ENCODE results near the gene MRPL22.
"Not testable (repeated sequence)": the region's sequence is repeated elsewhere in the genome, so short reads cannot be mapped to it uniquely, and the experiment has no call there.

Gene MRPL22

GRCh38 chr5:154940772-154941620, at the start of gene MRPL22:
TSS of gene MRPL22 (plus strand) at chr5:154941073. CDS start at chr5:154941111, 38 bp downstream.
- DNase-seq = peak; percentile 95

DNA sequence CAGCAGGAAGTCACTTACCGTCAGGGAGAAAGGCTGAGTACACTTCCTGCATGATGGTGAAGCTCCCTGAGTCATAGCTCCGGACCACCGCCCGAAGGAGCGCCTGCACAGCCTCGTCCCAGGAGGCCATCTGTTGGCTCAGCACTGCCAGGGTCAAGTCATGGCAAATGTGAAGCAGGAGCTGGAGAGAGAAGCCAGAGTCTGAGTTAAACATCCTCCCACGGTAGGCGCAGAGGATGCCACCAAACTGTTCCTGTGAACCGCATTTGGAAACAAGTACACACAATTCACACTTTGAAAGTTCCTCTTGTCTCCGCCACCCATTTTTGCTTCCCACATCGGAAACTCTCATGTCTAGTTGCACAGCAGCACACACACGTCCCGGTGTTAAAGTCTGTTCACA, 48.5 kb upstream of the MRPL22 start:
- no peak for DNase-seq

DNA sequence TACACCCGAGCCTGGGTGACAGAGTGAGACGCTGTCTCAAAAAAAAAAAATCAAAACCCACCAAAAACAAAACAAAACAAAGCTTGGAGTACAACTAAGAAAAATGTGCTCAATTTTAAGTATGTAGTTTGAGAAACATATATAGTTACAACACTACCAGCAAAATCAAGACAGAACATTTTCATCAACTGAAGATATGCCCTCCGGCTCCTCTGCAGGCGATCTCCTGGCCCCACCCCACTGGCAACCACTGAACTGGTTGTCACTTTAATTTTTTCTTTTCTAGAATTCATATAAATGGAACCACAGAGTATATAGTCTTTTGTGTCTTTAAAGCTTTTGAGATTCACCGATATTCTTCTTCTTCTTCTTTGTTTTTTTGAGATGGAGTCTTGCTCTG, 47.5 kb upstream of the MRPL22 start:
- DNase-seq = no peak

- no peak for DNase-seq
Observed at GRCh38 chr5:154895606-154896561, 45.0 kb upstream of the MRPL22 start.

GRCh38 chr5:154896562-154897165, 44.2 kb upstream of the MRPL22 start:
- DNase-seq = no peak

DNA sequence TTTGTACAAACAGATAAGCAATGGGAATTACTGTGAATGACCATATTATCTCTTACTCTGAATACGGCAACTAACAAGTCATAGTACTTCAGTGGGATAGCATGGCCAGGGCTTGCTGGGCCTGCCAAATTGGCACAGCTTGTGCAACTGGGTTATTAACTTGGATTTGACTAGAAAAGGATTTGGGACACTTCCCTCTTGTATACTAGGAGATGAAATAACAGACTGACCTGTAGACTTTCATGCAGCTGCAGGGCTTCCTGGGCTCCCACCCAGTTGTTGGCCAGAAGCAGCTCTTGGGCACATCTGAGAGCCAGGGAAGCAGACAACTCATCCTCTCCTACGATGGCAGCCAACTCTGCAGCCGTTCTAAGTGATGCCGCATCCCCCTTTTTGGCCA, 42.7 kb upstream of the MRPL22 start:
- DNase-seq = no peak

- DNase-seq = no peak
Observed at GRCh38 chr5:154899151-154899816, 41.6 kb upstream of the MRPL22 start.

- no peak for DNase-seq
Observed at GRCh38 chr5:154900066-154900465, 40.8 kb upstream of the MRPL22 start.

DNA sequence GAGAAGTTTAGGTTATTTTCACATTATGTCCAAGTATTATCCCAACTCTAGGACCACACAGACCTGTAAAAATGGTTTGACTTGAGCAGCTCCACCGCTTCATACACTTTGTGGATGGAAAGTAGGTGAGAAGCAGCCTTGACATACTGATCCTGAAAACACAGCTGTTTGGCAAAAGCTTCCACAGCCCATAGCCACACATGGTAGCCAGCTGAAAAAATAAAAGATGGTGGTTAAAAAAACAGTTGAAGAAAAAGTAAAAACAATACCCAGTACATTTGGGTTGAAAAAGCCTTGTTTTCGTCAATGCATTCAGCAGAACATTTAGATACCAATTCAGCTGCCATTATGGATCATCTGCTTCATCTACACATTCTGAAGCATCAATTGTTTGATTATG, 39.6 kb upstream of the MRPL22 start:
- no peak for DNase-seq

DNA sequence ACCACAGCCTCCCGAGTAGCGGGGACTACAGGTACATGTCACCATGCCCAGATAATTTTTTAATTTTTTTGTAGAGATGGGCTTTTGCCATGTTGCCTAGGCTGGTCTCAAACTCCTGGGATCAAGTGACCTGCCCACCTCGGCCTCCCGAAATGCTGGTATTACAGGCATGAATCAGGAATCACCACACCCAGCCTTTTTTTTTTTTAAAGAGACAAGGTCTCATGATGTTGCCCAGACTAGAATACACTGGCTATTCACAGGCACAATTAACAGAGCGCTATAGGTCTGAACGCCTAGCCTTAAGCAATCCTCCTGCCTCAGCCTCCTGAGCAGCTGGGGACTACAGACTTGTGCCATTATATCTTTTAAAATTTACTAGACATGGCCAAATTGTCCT, 39.0 kb upstream of the MRPL22 start:
- DNase-seq = no peak

DNA sequence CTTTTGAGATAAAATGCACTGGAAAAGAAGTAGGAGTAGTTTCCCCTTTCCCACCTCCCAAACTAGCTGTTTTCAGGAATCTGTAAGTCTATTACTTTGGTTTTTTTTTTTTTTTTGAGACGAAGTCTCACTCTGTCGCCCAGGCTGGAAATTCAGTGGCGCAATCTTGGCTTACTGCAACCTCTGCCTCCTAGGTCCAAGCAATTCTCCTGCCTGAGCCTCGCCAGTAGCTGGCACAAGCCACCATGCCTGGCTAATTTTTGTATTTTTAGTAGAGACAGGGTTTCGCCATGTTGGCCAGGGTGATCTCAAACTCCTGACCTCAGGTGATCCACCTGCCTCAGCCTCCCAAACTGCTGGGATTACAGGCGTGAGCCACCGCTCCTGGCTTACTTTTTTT, 35.3 kb upstream of the MRPL22 start:
- DNase-seq = not testable (repeated sequence)

DNA sequence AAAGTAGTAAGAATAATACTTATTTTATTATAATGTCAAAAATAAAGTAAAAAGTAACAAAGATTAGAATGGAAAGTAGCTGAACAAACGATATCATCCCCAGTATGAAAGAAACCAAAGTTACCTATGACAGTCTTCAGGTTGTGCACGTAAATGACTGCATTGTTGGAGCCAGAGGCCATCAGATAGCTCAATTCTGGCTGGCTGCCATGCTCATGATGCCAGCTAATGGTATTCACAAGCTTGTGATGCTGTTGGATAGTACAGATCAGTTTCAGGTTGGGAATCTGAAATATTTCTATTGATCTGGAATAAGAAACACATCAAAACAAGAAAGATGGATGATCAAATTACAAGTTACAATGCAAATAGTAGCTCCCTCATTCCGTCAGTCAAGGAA, 24.0 kb upstream of the MRPL22 start:
- DNase-seq = no peak

- no peak for DNase-seq
Observed at GRCh38 chr5:154917757-154918156, 23.1 kb upstream of the MRPL22 start.

GRCh38 chr5:154923441-154924430, 17.1 kb upstream of the MRPL22 start:
- DNase-seq = no peak

DNA sequence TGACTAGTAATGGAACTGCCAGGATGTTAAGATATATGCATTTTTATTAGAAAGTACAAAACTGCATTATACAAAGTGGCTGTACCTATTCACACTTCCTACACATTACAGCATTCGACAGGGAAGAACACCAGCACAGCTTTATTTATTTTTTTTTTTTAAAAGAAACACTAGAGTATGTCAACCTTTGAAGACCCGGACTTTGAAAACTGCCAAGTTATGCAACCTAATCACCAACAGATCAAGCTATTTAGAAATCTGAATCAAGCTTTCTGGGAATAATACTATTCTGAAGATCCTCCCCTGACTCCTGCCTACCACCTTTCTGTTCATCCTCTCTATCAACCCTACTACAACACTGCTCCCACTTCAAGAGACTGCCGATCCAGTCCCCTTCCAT, 7.3 kb upstream of the MRPL22 start:
- DNase-seq = no peak

- no peak for DNase-seq
Observed at GRCh38 chr5:154934881-154935280, 6.0 kb upstream of the MRPL22 start.

GRCh38 chr5:154937186-154937717, 3.6 kb upstream of the MRPL22 start:
- DNase-seq = no peak

- peak; percentile 87 for DNase-seq
Observed at GRCh38 chr5:154937718-154938466, 3.0 kb upstream of the MRPL22 start, which contains the start of gene GEMIN5. TSS of gene GEMIN5 (minus strand) at chr5:154938211. CDS start at chr5:154938133, 78 bp downstream.

GRCh38 chr5:154939387-154939786, 1.5 kb upstream of the MRPL22 start:
- not testable (repeated sequence) for DNase-seq

DNA sequence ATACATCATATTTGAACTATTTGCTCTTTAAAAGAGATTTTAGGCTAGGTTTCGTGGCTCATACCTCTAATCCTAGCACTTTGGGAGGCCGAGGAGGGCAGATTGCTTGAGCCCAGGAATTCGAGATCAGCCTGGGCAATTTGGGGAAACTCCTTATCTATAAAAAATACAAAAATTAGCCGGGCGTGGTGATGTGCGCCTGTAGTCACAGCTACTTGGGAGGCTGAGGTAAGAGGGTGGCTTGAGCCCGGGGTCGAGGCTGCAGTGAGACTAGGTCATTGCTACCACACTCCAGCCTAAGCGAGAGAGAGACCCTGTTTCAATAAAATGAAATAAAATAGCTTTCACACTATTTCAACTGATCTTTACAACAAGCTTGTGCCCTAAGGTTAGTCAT, 500 bp upstream of the MRPL22 start:
- DNase-seq = no peak

All from inflammatory macrophage treated with lipopolysaccharide for 4 hours (primary cell).